ENCODE data around the gene NUDT21.

Gene NUDT21

DNA sequence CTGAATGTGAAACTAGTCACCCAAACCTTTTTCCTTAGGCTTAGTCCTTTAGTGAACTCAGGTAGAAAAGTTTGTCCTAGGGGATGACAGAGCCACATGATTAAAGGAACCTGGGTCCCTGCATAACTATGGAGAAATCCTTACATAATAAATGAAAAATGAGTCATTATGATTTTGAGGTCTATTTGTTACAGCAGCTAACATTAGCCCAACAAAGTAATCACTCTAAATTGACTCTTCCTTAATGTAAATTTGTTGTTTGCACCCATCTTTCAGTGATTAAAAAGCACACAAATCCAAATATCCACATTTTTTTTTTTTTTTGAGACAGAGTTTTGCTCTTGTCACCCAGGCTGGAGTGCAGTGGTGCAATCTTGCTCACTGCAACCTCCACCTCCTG lies 32.3 kb upstream of the NUDT21 start:
- Histone ChIP-seq H3K27ac (no peak overlapping the region), H3K27me3 (no peaks in the 10 kb centered on the region), H3K9me3 (no peaks in the 10 kb centered on the region), H3K4me1 (ENCODE audit: control insufficient read depth in 1 of 2, insufficient read depth in 1 of 2, low read depth in 1 of 2, low read length in 1 of 2) (peaks cover 6 to 7% of the 10 kb centered on the region in 2 experiments), H3K4me3 (ENCODE audit: low read depth in 1 of 2, low read length in 1 of 2) (no peak overlapping the region), H3K36me3 (peaks cover 23% of the 10 kb centered on the region)
- TF ChIP-seq, protein P1, sequence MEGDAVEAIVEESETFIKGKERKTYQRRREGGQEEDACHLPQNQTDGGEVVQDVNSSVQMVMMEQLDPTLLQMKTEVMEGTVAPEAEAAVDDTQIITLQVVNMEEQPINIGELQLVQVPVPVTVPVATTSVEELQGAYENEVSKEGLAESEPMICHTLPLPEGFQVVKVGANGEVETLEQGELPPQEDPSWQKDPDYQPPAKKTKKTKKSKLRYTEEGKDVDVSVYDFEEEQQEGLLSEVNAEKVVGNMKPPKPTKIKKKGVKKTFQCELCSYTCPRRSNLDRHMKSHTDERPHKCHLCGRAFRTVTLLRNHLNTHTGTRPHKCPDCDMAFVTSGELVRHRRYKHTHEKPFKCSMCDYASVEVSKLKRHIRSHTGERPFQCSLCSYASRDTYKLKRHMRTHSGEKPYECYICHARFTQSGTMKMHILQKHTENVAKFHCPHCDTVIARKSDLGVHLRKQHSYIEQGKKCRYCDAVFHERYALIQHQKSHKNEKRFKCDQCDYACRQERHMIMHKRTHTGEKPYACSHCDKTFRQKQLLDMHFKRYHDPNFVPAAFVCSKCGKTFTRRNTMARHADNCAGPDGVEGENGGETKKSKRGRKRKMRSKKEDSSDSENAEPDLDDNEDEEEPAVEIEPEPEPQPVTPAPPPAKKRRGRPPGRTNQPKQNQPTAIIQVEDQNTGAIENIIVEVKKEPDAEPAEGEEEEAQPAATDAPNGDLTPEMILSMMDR (IDR thresholded peaks at IDR 0.05), result no peak

DNA sequence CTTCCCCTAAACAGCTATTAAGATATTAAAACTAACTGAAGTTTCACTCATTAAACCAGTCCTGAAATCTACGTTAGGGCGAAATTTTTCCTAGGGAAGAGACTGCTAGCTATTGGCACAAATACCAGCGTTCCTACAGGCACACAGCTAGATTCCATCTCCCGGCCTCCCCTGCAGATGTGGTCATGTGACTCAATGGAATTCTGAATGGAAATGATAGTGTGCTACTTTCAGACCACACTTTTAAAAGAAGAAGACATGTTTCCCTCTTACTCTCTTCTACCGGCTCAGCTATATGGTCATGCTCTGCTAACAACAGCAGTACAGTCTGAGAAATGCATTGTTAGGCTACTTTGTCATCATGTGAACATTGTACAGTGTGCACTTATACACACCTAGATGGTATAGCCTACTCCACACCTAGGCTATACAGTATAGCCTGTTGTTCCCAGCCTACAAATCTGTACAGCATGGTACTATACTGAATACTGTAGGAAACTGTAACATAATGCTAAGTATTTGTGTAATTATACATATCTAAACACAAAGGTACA lies 31.6 kb upstream of the NUDT21 start:
- Histone ChIP-seq H3K4me3 (ENCODE audit: low read depth in 1 of 2, low read length in 1 of 2) (no peak overlapping the region), H3K4me1 (ENCODE audit: control insufficient read depth in 1 of 2, insufficient read depth in 1 of 2, low read depth in 1 of 2, low read length in 1 of 2) (peaks cover 11 to 12% of the 10 kb centered on the region in 2 experiments), H3K27me3 (no peaks in the 10 kb centered on the region), H3K27ac (no peak overlapping the region), H3K36me3 (peaks cover 23% of the 10 kb centered on the region), H3K9me3 (no peaks in the 10 kb centered on the region)
- TF ChIP-seq, protein P1 (IDR thresholded peaks at IDR 0.05), result no peak

DNA sequence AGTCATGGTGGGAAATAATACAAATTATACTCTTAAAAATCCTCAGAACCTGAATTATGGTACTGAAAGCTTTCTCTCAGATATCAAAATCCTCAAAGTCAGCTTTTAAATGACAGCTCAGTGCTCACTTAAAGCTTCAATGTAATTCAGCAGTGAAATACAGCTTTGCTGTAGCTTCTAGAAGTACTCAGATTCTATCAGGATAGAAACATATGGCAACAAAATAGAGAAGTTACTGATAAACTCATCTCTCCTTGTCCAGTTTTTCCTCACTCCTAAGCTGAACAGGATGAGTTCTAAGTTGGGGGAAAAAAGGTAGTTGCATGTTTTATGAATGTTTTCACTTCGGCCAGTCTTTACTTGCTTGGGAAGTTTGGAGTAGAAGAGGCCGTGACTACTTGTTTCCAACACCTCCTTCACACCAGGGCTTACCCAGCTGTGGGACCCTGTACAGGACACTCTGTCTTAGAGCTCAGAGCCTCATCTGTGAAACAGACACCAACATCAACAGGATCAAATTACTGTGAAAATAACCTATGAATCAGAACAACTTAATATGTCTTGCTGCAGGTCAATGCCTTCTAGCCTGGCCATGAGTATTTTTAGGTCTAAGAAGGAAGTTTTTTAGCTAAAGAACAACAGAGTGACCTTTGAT lies 30.5 kb upstream of the NUDT21 start:
- TF ChIP-seq, protein P1 (IDR thresholded peaks at IDR 0.05), result no peak
- Histone ChIP-seq H3K4me1 (ENCODE audit: control insufficient read depth in 1 of 2, insufficient read depth in 1 of 2, low read depth in 1 of 2, low read length in 1 of 2) (peaks cover 11 to 13% of the 10 kb centered on the region in 2 experiments), H3K4me3 (ENCODE audit: low read depth in 1 of 2, low read length in 1 of 2) (no peak overlapping the region), H3K27me3 (no peaks in the 10 kb centered on the region), H3K36me3 (peaks cover 29% of the 10 kb centered on the region), H3K9me3 (no peaks in the 10 kb centered on the region), H3K27ac (no peak overlapping the region)

DNA sequence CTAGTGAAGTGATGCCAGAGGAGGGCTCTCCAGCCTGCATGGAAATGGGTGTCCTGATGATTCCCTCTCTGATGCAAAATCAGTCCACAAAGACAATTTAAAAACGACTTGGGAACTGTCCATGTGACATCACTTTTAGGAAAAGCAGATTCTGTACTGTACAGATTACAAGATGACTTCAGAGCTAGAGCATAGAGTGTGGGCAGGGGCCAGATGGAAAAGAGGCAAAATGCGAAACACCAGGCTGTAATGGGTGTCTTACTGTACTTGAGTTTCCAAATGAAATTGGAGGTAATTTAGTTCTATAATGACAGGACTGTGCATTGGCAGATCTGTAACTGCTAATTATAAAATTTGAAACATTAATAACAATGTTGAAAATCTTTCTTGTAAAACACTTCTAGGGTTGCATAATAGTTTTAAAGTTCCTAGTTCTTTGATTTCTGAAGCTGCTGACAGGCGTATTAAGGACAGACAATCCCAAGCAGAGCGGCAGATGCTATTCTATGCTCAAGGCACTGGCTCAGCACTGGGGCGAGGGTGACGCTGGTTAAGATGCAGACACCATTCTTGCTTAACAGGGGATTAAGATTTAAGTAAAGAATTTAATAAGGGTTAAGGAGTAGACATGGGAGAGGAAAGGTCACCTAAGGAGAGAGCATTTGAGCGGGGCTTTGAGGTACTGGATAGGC lies 29.8 kb upstream of the NUDT21 start:
- TF ChIP-seq, protein P1 (IDR thresholded peaks at IDR 0.05), result no peak
- H3K27ac ChIP-seq, result no peak overlapping the region
- peaks cover 11 to 13% of the 10 kb centered on the region in 2 experiments for H3K4me1 ChIP-seq (ENCODE audit: control insufficient read depth in 1 of 2, insufficient read depth in 1 of 2, low read depth in 1 of 2, low read length in 1 of 2)
- H3K9me3 ChIP-seq, result no peaks in the 10 kb centered on the region
- H3K27me3 ChIP-seq, result no peaks in the 10 kb centered on the region
- H3K4me3 ChIP-seq (ENCODE audit: low read depth in 1 of 2, low read length in 1 of 2), result no peak overlapping the region
- H3K36me3 ChIP-seq, result peaks cover 36% of the 10 kb centered on the region

DNA sequence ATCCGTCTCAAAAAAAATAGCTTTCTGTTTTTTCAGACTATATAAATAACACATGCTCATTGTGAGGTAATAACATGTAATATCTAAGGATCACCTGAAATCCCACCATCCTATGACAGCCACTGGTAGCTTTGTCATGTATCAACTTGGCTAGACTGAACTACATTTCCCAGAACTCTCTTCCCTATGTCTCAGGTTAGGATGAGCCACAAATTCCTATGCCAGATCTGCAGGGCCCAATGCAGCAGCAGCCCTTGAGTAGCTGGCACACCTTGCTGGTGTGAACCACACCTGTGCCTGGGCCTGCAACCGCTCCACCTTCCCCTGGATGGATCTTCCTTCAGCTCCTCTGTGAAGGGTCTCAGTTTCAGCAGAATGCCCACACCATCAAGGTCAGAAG lies 28.3 kb upstream of the NUDT21 start:
- Histone ChIP-seq H3K4me3 (ENCODE audit: low read depth in 1 of 2, low read length in 1 of 2) (no peak overlapping the region), H3K4me1 (ENCODE audit: control insufficient read depth in 1 of 2, insufficient read depth in 1 of 2, low read depth in 1 of 2, low read length in 1 of 2) (peaks cover 11 to 13% of the 10 kb centered on the region in 2 experiments), H3K9me3 (no peaks in the 10 kb centered on the region), H3K27me3 (no peaks in the 10 kb centered on the region), H3K27ac (no peak overlapping the region), H3K36me3 (peaks cover 43% of the 10 kb centered on the region)
- TF ChIP-seq, protein P1 (IDR thresholded peaks at IDR 0.05), result no peak

Data from neutrophil (primary cell).